ENCODE measurements around the gene TP53INP2.

GRCh38 chr20:34709831-34710567 is 5.9 kb downstream of the TP53INP2 start:
- TF ChIP-seq BRF1 (IDR thresholded peaks at IDR 0.05; ENCODE audit: borderline replicate concordance, extremely low read depth, insufficient read length) (no peak), RBM22 (IDR thresholded peaks at IDR 0.05; ENCODE audit: low read depth, low read length, poor library complexity, severe bottlenecking) (no peak), ZNF398 (CRISPR knock-in tag; IDR thresholded peaks at IDR 0.05) (no peak), CHD1 (IDR thresholded peaks at IDR 0.05; ENCODE audit: low read length) (no peak), RNF2 (IDR thresholded peaks at IDR 0.05) (no peak), GATA2 (CRISPR knock-in tag; IDR thresholded peaks at IDR 0.05) (no peak), RB1 (IDR thresholded peaks at IDR 0.05; ENCODE audit: low read depth) (no peak), MLX (CRISPR knock-in tag; conservative IDR thresholded peaks at IDR 0.05) (no peak), MTA2 (IDR thresholded peaks at IDR 0.05; ENCODE audit: low read depth) (no peak)
- TF ChIP-seq, protein P1, sequence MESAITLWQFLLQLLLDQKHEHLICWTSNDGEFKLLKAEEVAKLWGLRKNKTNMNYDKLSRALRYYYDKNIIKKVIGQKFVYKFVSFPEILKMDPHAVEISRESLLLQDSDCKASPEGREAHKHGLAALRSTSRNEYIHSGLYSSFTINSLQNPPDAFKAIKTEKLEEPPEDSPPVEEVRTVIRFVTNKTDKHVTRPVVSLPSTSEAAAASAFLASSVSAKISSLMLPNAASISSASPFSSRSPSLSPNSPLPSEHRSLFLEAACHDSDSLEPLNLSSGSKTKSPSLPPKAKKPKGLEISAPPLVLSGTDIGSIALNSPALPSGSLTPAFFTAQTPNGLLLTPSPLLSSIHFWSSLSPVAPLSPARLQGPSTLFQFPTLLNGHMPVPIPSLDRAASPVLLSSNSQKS (CRISPR knock-in tag; IDR thresholded peaks at IDR 0.05), result no peak
- TF ChIP-seq, protein P2, sequence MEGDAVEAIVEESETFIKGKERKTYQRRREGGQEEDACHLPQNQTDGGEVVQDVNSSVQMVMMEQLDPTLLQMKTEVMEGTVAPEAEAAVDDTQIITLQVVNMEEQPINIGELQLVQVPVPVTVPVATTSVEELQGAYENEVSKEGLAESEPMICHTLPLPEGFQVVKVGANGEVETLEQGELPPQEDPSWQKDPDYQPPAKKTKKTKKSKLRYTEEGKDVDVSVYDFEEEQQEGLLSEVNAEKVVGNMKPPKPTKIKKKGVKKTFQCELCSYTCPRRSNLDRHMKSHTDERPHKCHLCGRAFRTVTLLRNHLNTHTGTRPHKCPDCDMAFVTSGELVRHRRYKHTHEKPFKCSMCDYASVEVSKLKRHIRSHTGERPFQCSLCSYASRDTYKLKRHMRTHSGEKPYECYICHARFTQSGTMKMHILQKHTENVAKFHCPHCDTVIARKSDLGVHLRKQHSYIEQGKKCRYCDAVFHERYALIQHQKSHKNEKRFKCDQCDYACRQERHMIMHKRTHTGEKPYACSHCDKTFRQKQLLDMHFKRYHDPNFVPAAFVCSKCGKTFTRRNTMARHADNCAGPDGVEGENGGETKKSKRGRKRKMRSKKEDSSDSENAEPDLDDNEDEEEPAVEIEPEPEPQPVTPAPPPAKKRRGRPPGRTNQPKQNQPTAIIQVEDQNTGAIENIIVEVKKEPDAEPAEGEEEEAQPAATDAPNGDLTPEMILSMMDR (IDR thresholded peaks at IDR 0.05 in 2 of 3, conservative IDR thresholded peaks at IDR 0.05 in 1 of 3; ENCODE audit: insufficient read depth in 2 of 3, low read depth in 1 of 3, low read length in 3 of 3), result 0 out of 6 replicates have a peak, but pooled peaks of 1 of the 3 experiments have one; percentile 12
